GM19240 (cell line): Measurements from ENCODE around the gene RNU7-1.

Experiments
- DNase-seq: peaks from one replicate; pipeline ENCODE4 v3.0.0; 2011; ENCODE audit warnings: low spot score; ENCODE audit not compliant: insufficient read length

Gene RNU7-1

GRCh38 chr12:6917491-6918231 lies 26.0 kb upstream of the RNU7-1 start:
- no peak for DNase-seq

GRCh38 chr12:6919588-6919987 lies 24.0 kb upstream of the RNU7-1 start:
- DNase-seq = no peak

- DNase-seq = no peak
Observed at GRCh38 chr12:6921539-6921938, 22.1 kb upstream of the RNU7-1 start.

- DNase-seq = no peak
Observed at GRCh38 chr12:6921996-6922946, 21.3 kb upstream of the RNU7-1 start.

- no peak for DNase-seq
Observed at GRCh38 chr12:6923003-6923732, 20.4 kb upstream of the RNU7-1 start.

GRCh38 chr12:6923851-6924250 lies 19.8 kb upstream of the RNU7-1 start:
- DNase-seq = no peak

- DNase-seq = no peak
Observed at GRCh38 chr12:6925239-6925539, 18.4 kb upstream of the RNU7-1 start.

- no peak for DNase-seq
Observed at GRCh38 chr12:6925540-6926279, 17.9 kb upstream of the RNU7-1 start.

- DNase-seq = no peak
Observed at GRCh38 chr12:6927379-6928021, 16.1 kb upstream of the RNU7-1 start, which contains the start of gene ATN1. ATN1 (plus strand) TSS chr12:6927959; CDS start chr12:6934002, 6,043 bp downstream.

GRCh38 chr12:6928022-6928702 lies 15.5 kb upstream of the RNU7-1 start:
- no peak for DNase-seq

GRCh38 chr12:6928703-6929407 lies 14.8 kb upstream of the RNU7-1 start:
- DNase-seq = no peak

GRCh38 chr12:6929466-6930452 lies 13.9 kb upstream of the RNU7-1 start:
- DNase-seq = no peak

GRCh38 chr12:6932766-6933165 lies 10.8 kb upstream of the RNU7-1 start:
- no peak for DNase-seq

GRCh38 chr12:6934110-6934509 lies 9.5 kb upstream of the RNU7-1 start:
- DNase-seq = no peak

- no peak for DNase-seq
Observed at GRCh38 chr12:6935371-6936193, 8.0 kb upstream of the RNU7-1 start.

- no peak for DNase-seq
Observed at GRCh38 chr12:6936194-6936635, 7.4 kb upstream of the RNU7-1 start.
